ENCODE measurements around the gene MZT2A. TPM values are rescaled to one million over a fixed set of nuclear protein-coding genes. Genes with fewer than 3 reads are reported as not detected.
A peak's percentile ranks its signal among the peaks of the same experiment; 100 is the strongest.
"Not testable (repeated sequence)": the region's sequence is repeated elsewhere in the genome, so short reads cannot be mapped to it uniquely, and the experiment has no call there.

MZT2A gene
- total RNA-seq (97.9 TPM), polyA plus RNA-seq (100 to 1,000 TPM; 114 to 201 (median 151) TPM)

- Mint-ChIP-seq H3K4me1 (peaks cover 0 to 50% (median 24%) of the 10 kb centered on the region in 4 donors), H3K27ac (peak within 1 kb of the TSS; percentile 97 to 99 (median 98)), H3K4me3 (peak within 1 kb of the TSS; percentile 96 to 100 (median 97))
- not testable (repeated sequence) for H3K36me3 Mint-ChIP-seq; H3K9me3 Mint-ChIP-seq; ATAC-seq (ENCODE audit: low read depth in 2 of 2); DNase-seq; H3K27me3 ChIP-seq (ENCODE audit: control insufficient read depth, insufficient read depth, low read length); H3K9me3 ChIP-seq (ENCODE audit: control insufficient read depth in 2 of 2, low read length in 2 of 2); H3K27me3 Mint-ChIP-seq; H3K36me3 ChIP-seq (ENCODE audit: control insufficient read depth, insufficient read depth, low read length)
- H3K27ac ChIP-seq (ENCODE audit: insufficient read depth, low read length, poor library complexity, severe bottlenecking), result peak within 1 kb of the TSS; percentile 96
- peak within 1 kb of the TSS; percentile 83 for H3K4me3 ChIP-seq (ENCODE audit: low read depth, low read length)
- H3K4me1 ChIP-seq (ENCODE audit: control insufficient read depth, insufficient read depth, low read length, poor library complexity, severe bottlenecking), result peaks cover 28% of the 10 kb centered on the region
Observed at GRCh38 chr2:131492015-131492417, at the start of gene MZT2A. Gene MZT2A, minus strand, starts transcription at chr2:131492397. Its CDS starts 21 bp downstream, at chr2:131492376.

GRCh38 chr2:131538856-131539255, 46.7 kb upstream of the MZT2A start:
- not testable (repeated sequence) for H3K4me3 ChIP-seq (ENCODE audit: low read depth, low read length); H3K27ac ChIP-seq (ENCODE audit: insufficient read depth, low read length, poor library complexity, severe bottlenecking); ATAC-seq (ENCODE audit: low read depth in 2 of 2); H3K9me3 ChIP-seq (ENCODE audit: control insufficient read depth in 2 of 2, low read length in 2 of 2); H3K27me3 Mint-ChIP-seq; H3K4me1 ChIP-seq (ENCODE audit: control insufficient read depth, insufficient read depth, low read length, poor library complexity, severe bottlenecking); H3K27me3 ChIP-seq (ENCODE audit: control insufficient read depth, insufficient read depth, low read length); H3K9me3 Mint-ChIP-seq; H3K27ac Mint-ChIP-seq; H3K4me1 Mint-ChIP-seq; H3K36me3 Mint-ChIP-seq; DNase-seq; H3K36me3 ChIP-seq (ENCODE audit: control insufficient read depth, insufficient read depth, low read length); H3K4me3 Mint-ChIP-seq

- H3K9me3 ChIP-seq (ENCODE audit: control insufficient read depth in 2 of 2, low read length in 2 of 2); H3K9me3 Mint-ChIP-seq; H3K4me3 ChIP-seq (ENCODE audit: low read depth, low read length); H3K36me3 Mint-ChIP-seq; H3K27ac ChIP-seq (ENCODE audit: insufficient read depth, low read length, poor library complexity, severe bottlenecking); H3K4me3 Mint-ChIP-seq; H3K27me3 ChIP-seq (ENCODE audit: control insufficient read depth, insufficient read depth, low read length); H3K36me3 ChIP-seq (ENCODE audit: control insufficient read depth, insufficient read depth, low read length); H3K4me1 ChIP-seq (ENCODE audit: control insufficient read depth, insufficient read depth, low read length, poor library complexity, severe bottlenecking); H3K4me1 Mint-ChIP-seq; H3K27me3 Mint-ChIP-seq; ATAC-seq (ENCODE audit: low read depth in 2 of 2); DNase-seq; H3K27ac Mint-ChIP-seq: not testable (repeated sequence)
Observed at GRCh38 chr2:131536841-131537240, 44.6 kb upstream of the MZT2A start.

GRCh38 chr2:131535951-131536826, 44.0 kb upstream of the MZT2A start:
- H3K27ac ChIP-seq (ENCODE audit: insufficient read depth, low read length, poor library complexity, severe bottlenecking); H3K4me1 Mint-ChIP-seq; H3K4me1 ChIP-seq (ENCODE audit: control insufficient read depth, insufficient read depth, low read length, poor library complexity, severe bottlenecking); H3K27ac Mint-ChIP-seq; H3K36me3 Mint-ChIP-seq; H3K4me3 Mint-ChIP-seq; H3K27me3 ChIP-seq (ENCODE audit: control insufficient read depth, insufficient read depth, low read length); H3K36me3 ChIP-seq (ENCODE audit: control insufficient read depth, insufficient read depth, low read length); DNase-seq; H3K9me3 Mint-ChIP-seq; ATAC-seq (ENCODE audit: low read depth in 2 of 2); H3K27me3 Mint-ChIP-seq; H3K9me3 ChIP-seq (ENCODE audit: control insufficient read depth in 2 of 2, low read length in 2 of 2); H3K4me3 ChIP-seq (ENCODE audit: low read depth, low read length): not testable (repeated sequence)

- Mint-ChIP-seq H3K36me3 (no peaks in the 10 kb centered on the region), H3K27ac (no peak overlapping the region)
Observed at GRCh38 chr2:131535526-131535925, 43.3 kb upstream of the MZT2A start.

GRCh38 chr2:131534965-131535364, 42.8 kb upstream of the MZT2A start:
- not testable (repeated sequence) for H3K4me1 Mint-ChIP-seq; H3K9me3 Mint-ChIP-seq; H3K36me3 ChIP-seq (ENCODE audit: control insufficient read depth, insufficient read depth, low read length); H3K9me3 ChIP-seq (ENCODE audit: control insufficient read depth in 2 of 2, low read length in 2 of 2); H3K27ac ChIP-seq (ENCODE audit: insufficient read depth, low read length, poor library complexity, severe bottlenecking); ATAC-seq (ENCODE audit: low read depth in 2 of 2); H3K27me3 ChIP-seq (ENCODE audit: control insufficient read depth, insufficient read depth, low read length); H3K27ac Mint-ChIP-seq; H3K4me1 ChIP-seq (ENCODE audit: control insufficient read depth, insufficient read depth, low read length, poor library complexity, severe bottlenecking); H3K4me3 Mint-ChIP-seq; H3K36me3 Mint-ChIP-seq; H3K27me3 Mint-ChIP-seq; H3K4me3 ChIP-seq (ENCODE audit: low read depth, low read length); DNase-seq

More at GRCh38 chr2:131535526-131535925, 43.3 kb upstream of the MZT2A start:
- no peaks in the 10 kb centered on the region for H3K9me3 Mint-ChIP-seq
- no peak overlapping the region for H3K4me3 ChIP-seq (ENCODE audit: low read depth, low read length)
- no peak for DNase-seq
- ATAC-seq (ENCODE audit: low read depth in 2 of 2), result no peak
- no peak overlapping the region for H3K4me3 Mint-ChIP-seq
- H3K27ac ChIP-seq (ENCODE audit: insufficient read depth, low read length, poor library complexity, severe bottlenecking), result no peak overlapping the region
- no peaks in the 10 kb centered on the region for H3K36me3 ChIP-seq (ENCODE audit: control insufficient read depth, insufficient read depth, low read length)
- no peaks in the 10 kb centered on the region for H3K4me1 ChIP-seq (ENCODE audit: control insufficient read depth, insufficient read depth, low read length, poor library complexity, severe bottlenecking)
- no peaks in the 10 kb centered on the region for H3K4me1 Mint-ChIP-seq
- H3K27me3 ChIP-seq (ENCODE audit: control insufficient read depth, insufficient read depth, low read length), result no peaks in the 10 kb centered on the region
- H3K27me3 Mint-ChIP-seq, result peaks cover 5% of the 10 kb centered on the region
- H3K9me3 ChIP-seq (ENCODE audit: control insufficient read depth in 2 of 2, low read length in 2 of 2), result no peaks in the 10 kb centered on the region

GRCh38 chr2:131534317-131534672, 42.1 kb upstream of the MZT2A start:
- not testable (repeated sequence) for H3K4me1 ChIP-seq (ENCODE audit: control insufficient read depth, insufficient read depth, low read length, poor library complexity, severe bottlenecking); H3K27me3 ChIP-seq (ENCODE audit: control insufficient read depth, insufficient read depth, low read length); H3K4me3 Mint-ChIP-seq; H3K9me3 Mint-ChIP-seq; H3K36me3 ChIP-seq (ENCODE audit: control insufficient read depth, insufficient read depth, low read length); H3K4me3 ChIP-seq (ENCODE audit: low read depth, low read length); H3K27me3 Mint-ChIP-seq; ATAC-seq (ENCODE audit: low read depth in 2 of 2); H3K4me1 Mint-ChIP-seq; DNase-seq; H3K27ac ChIP-seq (ENCODE audit: insufficient read depth, low read length, poor library complexity, severe bottlenecking); H3K36me3 Mint-ChIP-seq; H3K9me3 ChIP-seq (ENCODE audit: control insufficient read depth in 2 of 2, low read length in 2 of 2); H3K27ac Mint-ChIP-seq

- H3K27me3 ChIP-seq (ENCODE audit: control insufficient read depth, insufficient read depth, low read length); DNase-seq; H3K36me3 ChIP-seq (ENCODE audit: control insufficient read depth, insufficient read depth, low read length); H3K9me3 Mint-ChIP-seq; H3K27ac ChIP-seq (ENCODE audit: insufficient read depth, low read length, poor library complexity, severe bottlenecking); ATAC-seq (ENCODE audit: low read depth in 2 of 2); H3K4me3 Mint-ChIP-seq; H3K9me3 ChIP-seq (ENCODE audit: control insufficient read depth in 2 of 2, low read length in 2 of 2); H3K4me1 Mint-ChIP-seq; H3K27ac Mint-ChIP-seq; H3K27me3 Mint-ChIP-seq; H3K4me3 ChIP-seq (ENCODE audit: low read depth, low read length); H3K36me3 Mint-ChIP-seq; H3K4me1 ChIP-seq (ENCODE audit: control insufficient read depth, insufficient read depth, low read length, poor library complexity, severe bottlenecking): not testable (repeated sequence)
Observed at GRCh38 chr2:131533609-131534316, 41.6 kb upstream of the MZT2A start.
